ENCODE data around the gene WDR49. TPM values are rescaled to one million over a fixed set of nuclear protein-coding genes. Genes with fewer than 3 reads are reported as not detected.

WDR49 gene
- total RNA-seq, 1 donor from 2014 or later, result 1.9 TPM

DNA sequence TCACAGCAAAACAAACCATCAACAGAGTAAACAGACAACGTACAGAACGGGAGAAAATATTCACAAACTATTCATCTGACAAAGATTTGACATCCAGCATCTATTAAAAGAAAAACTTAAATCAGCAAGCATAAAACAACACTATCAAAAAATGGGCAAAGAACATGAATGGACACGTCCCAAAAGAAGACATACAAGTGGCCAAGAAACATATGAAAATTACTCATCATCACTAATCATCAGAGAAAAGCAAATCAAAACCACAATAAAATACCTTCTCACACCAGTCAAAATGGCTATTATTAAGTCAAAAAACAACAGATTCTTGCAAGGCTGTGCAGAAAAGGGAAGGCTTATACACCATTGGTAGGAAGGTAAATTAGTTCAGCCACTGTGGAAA, 166.2 kb downstream of the WDR49 start:
- DNase-seq (ENCODE audit: low spot score), result no peak

DNA sequence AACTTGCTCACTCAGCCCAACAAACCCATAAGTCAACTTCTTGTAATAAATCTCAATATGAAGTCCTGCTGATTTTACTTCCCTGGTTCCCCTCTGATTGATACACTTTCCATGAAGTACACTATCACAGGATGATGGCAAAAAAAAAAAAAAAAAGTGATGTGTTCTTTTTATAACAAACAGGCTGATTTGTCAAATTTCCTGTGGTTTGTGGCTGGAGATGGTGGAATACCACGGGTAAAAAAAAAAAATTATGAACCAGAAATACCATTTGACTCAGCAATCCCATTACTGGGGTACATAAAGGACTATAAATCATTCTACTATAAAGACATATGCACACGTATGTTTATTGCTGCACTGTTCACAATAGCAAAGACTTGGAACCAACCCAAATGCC, 169.2 kb downstream of the WDR49 start:
- DNase-seq (ENCODE audit: low spot score), result no peak

DNA sequence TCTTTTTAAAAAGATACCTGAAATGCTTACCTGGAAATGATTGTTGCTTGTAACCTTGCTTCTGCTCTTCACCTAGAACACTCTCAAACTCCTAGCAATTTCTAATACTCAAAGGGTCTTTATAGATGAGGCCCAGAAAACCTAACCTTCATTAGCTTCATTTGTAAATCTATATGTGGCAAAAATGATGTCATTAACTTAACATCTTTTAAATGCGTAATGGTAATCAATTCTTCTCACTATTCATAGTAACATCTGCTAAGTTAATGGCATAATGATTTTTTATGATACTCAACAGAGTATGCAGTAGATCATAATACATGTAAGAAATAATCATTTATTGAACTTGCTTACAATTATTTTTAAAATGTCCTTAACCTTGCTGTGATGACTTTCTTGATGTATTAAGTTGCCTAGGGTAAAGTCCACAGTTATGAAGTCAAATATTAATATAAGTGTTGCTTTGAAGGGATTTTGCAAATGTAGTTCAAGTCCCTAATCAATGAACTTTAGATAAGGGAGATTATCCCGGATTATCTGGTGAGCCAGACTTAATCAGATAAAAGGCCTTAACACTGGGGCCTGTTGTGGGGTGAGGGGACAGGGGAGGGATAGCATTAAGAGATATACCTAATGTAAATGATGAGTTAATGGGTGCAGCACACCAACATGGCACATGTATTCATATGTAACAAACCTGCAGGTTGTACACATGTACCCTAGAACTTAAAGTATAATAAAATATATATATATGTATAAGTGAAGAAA, 169.8 kb downstream of the WDR49 start:
- DNase-seq (ENCODE audit: low spot score), result no peak

DNA sequence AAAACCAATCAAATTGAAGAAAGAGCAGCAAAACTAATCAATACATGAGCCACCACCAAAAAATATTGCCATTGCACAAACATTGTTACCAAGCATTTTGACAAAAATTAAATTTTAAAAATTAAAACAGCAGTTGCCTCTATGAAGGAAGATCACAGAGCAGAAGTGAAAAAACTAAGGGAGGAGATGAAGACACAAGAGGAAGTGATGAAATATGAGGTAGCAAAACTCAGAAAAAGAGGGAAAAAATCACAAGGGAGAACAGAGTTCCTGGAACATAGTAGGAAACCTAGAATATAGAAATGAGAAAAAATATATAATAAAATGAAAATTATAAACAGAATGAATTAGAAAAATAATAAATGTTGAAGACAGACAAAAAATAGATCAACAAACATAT, 172.6 kb downstream of the WDR49 start:
- DNase-seq (ENCODE audit: low spot score), result no peak

DNA sequence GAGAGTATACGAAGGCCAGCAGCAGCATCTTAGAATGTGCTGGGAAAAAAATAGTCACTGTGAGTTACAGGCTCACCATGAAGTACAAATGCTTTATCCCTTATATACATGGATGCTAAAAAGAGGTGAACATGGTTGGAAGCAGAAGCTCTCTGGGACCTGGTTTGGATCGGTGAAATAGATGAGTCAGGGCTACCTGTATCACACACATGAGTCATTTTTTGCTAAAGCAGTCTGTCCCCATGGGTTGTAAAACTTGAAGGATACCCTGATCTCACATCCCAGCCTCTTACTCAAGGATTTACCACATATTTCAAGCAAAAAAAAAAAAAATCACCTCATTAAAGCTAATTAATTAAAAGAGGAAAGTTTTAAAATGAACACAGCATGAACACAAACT, 173.0 kb downstream of the WDR49 start:
- DNase-seq (ENCODE audit: low spot score), result no peak

DNA sequence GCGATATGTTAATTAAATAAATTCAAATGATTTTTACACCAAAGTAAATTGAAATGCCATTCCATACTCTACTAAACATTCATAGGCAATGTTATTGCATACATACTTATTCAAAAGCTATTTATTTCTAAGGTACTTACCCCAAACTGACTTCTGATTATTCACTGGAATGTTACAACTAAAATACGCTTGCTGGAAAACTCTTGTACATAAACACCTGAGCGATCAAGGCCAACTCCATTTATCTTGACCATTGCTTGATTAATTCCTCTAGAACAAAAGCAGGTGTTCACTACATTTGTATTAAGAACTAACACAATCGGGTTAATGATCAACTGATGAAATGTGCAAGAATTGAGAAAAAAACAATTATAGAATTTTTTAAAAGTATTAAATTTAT, 179.9 kb downstream of the WDR49 start, which contains the start of gene SERPINI2:
SERPINI2 (minus strand) TSS at position 180 of the 400 bp plus-strand sequence. CDS start 2,208 bp downstream, outside the sequence.
- DNase-seq (ENCODE audit: low spot score), result no peak

DNA sequence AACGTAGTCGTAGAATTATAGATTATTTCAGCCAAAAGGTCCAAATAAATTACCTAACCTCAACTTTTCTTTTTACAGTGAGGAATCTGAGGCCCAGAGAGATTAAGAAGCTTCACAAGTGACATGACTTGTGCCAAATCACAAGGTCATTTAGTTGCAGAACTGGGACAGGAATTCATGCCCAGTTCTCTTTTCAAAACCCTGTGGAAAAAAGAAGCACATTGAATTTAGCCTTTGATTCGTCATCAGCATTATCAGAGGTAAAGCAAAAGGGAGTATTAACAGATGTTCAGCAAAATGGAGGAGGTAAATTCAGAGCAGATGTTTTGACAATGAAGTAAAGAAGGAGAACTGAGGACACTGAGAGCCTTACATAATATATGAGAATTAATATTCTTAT, 184.4 kb downstream of the WDR49 start:
- no peak for DNase-seq (ENCODE audit: low spot score)

DNA sequence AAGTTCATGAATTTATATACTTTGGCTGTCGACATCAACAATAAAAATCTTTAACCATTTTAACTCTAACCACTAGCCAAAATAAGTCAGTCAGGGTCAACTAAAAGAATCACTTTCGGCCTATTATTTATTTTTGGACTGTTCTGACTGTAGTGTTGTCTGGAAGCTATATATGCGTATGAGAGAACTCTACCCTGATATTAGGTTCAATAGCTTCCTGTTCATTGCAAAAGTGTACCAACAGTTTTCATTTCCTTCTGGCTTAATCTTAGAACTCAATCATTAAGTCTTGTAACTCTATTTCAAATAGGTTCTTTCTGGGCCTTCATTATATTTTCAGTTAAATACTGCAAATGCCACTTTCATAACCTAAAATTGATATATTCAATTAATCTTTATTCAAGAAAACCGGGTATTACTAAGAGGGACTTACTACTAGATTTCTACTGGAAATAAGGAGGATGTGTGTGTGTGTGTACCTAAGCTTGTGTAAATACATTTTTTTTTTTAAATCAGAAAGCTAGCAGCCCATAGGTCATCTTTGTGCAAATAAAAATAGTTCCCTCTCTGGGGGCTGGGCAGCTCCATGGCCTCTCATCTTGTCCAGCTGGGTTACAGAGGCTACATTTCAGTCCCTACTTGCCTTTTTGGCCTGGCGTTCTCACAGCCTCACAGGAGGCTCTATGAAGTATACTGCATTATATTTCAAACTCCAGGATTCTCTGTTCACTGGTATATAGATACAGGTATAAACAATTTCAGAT, 185.7 kb downstream of the WDR49 start:
- no peak for DNase-seq (ENCODE audit: low spot score)

DNA sequence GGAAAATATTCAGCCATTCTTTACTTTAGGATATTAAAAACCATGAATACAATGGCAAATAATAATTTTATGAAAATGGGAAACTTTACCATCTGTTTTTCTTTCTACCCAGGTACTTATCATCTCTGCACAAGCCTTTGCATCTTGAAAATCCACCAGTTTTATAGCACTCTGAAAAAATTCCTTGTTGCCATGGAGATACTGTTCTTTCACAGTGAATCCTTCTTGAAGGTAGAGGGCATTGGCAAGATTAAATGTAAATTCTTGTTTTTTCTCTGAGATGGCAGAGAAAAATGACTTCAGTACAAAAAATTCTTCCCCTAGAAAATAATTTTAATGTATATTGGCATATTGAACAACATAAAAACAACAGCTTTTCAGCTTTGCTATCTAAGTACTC, 186.8 kb downstream of the WDR49 start:
- DNase-seq (ENCODE audit: low spot score), result no peak

DNA sequence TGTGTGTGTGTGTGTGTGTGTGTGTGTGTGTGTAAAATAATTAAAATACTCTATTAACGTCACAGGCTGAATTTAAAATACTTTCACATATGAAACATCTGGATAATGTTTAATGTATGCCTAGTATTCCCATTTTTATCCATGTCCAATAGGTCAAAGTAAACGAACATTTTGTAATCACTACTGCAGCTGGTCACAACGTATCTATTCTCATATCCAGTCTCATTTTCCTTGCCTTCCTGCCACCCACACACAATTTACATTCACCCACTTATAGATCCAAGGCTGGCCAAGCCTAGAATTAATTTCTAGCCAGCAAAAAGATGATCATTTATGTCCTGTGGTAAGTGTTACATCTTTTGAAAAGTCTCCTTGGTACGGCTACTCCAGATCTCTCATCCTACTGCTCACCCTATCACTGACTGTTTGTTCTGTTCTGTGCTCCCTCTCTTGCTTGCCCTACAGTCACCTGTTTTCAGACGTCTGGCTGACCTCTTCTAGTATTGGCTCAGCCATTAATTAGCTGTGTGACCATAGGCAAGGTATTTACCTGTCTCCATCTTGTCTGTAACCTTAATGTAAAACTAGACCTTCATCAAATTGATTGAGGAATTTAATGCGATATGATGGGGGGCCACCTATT, 197.5 kb downstream of the WDR49 start:
- no peak for DNase-seq (ENCODE audit: low spot score)

DNA sequence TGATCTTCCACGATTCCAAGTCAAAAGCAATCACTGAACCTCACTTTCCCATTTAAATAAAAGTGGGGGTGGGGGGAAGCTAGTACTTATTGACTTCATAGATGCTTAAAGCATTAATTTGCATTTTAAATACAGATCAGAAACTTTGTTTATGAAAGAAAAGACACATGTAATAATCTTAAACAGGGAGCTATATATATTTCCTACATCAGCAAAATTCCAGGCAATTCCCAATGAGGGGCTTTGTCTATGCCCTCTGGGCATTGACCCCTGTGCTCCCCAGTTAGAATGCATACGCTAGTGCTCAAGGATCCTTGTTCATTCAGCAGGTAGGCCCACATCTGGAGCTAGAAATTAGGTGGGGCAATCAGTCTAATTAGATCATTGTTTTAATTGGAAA, 199.9 kb downstream of the WDR49 start:
- DNase-seq (ENCODE audit: low spot score), result no peak

DNA sequence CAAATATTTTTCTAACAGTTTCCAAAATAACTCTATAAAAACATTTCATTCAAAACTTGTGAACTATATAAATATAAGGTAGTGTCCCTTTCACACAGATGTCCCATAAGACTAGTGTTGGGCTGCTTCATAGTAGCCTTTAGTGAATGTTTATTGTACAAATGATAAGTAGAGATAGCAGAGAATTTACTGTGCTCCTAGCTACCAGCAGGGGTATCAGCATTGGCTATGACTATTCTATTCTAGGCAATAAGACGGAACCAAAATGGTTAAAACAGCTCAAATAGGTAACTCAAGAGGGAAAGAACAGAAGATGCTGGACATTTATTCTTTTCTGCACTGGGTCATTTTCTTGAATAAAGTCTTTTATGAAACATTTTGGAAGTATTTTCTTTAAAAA, 202.5 kb downstream of the WDR49 start:
- DNase-seq (ENCODE audit: low spot score), result no peak

DNA sequence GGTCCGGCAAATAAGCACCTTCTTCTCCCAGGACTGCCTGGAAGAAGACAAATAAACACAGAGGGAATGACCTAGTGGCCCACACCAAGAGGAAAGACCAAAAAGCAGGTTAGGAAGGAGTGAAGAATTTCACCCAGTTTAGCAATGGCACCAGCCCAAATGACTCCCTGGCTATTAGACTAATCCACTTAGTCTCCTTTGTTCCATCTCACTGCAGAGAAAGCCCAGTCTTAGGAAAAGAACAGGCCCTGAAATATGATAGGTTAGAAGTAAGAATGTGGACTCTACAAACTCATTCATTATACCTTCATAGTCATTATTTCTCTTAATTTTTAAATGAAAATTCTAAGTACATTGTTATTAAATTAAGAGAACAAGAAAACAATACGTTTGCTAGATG, 203.1 kb downstream of the WDR49 start:
- DNase-seq (ENCODE audit: low spot score), result no peak

DNA sequence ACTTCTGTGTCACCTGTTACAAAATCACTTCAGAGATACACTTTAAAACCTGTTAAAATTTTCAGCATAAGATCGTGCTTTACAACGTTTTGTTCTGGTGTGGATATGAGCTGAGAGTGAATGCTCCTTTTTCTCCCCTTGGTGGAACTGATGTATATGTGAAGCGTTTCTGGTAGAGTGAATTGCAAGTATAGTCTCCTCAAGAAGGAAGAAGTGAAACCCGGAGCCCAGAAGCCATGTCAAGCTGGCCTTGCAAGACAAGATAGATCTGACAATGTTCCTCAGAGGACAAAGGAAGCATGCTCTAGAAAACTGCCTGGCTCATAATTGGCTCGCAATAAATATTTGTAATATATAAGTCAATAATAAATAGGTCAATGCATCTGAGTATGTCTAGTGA, 203.5 kb downstream of the WDR49 start:
- DNase-seq (ENCODE audit: low spot score), result no peak

DNA sequence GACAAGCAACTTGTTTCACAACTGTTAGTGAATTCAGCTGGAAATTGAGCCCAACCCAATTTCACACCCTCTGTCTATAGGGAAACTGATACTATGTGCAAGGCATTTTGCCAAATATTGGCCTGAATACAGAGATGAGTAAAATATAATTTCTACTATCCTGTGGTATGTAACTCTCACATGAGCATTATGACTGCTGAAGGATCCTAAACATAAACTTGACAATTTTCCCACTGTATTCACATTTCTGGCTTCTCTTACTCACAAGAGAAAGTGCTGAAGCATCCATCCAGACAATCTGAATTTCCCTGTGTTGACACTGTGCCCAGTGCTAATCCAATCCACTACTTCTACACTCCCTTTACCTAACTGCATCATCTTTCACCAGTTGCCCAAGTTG, 208.3 kb downstream of the WDR49 start:
- DNase-seq (ENCODE audit: low spot score), result no peak

DNA sequence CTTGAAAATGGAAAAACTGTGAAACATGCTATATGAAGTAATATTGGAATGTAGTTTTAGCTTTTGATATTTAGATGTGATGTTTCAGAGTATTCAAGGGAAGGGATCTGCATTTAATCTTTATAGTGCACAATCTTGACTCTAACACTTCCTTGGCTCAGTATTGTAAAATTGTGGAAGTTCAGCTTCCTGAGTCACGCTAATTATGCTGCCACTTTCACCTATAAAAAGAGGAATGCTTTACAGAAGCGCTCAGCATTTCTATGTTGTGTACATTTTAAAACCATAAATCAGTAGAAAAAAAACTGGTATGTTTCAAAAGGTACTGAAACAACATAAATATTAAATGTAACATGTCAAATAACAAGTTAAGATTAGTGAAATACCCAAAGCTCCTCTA, 212.5 kb downstream of the WDR49 start:
- no peak for DNase-seq (ENCODE audit: low spot score)

DNA sequence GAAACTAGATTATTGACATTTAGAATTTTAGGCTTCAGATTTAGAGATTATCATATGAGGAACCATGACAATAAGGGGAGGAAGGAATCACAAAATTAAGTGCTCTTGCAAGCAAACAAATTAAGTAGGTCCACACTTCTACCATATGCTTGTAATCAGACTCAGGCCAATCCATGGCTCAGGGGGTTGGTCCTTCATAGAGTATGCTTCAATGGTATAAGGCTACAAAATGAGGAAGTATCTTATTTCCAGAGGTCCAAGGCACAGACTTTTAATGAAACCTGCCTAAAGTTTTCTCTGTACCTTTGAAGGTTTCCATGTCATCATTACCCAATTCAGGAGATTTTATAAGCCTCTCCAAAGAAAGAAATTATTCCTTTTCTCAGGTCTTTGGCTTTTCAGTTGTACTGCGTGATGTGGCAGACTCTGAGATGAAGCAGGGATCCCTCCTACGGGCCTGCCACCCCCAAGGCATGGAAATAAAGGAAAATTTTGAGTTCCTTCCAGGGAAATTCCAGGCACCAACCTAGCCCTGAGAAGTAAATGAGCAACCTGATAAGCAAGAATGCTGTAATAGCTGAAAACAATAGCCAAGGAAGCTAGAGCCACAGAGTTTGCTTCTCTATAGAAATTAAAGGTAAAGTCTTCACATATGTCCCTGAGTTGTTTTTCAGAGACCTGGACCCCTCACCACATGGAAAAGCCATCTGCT, 216.2 kb downstream of the WDR49 start:
- DNase-seq (ENCODE audit: low spot score), result no peak

Other genes starting within 250 kb of the WDR49 start
- 0.55 TPM for gene SERPINI2, start 179.9 kb downstream of the WDR49 start, total RNA-seq
- 55.4 TPM for gene PDCD10, start 81.0 kb upstream of the WDR49 start, total RNA-seq
- gene SERPINI1, start 81.8 kb upstream of the WDR49 start, total RNA-seq, result 2.8 TPM